ENCODE measurements around the gene FOXJ3. TPM values are rescaled to one million over a fixed set of nuclear protein-coding genes. Genes with fewer than 3 reads are reported as not detected.

FOXJ3 gene
- total RNA-seq, 2 donors from 2014 or later: 89.1 to 93.5 TPM

Other genes starting within 250 kb of the FOXJ3 start
- gene GUCA2B, start 181.8 kb downstream of the FOXJ3 start, total RNA-seq: not detected
- not detected for gene GUCA2A, start 170.5 kb downstream of the FOXJ3 start, total RNA-seq
- under 1 TPM; 0.07 to 0.23 TPM for gene RIMKLA, start 45.6 kb upstream of the FOXJ3 start, total RNA-seq
- gene ZMYND12, start 120.8 kb upstream of the FOXJ3 start, total RNA-seq: 1 to 10 TPM in 1 of 2 donors, under 1 TPM in 1; 0.68 to 1.6 TPM
- 10 to 100 TPM; 42.9 to 45.3 TPM for gene PPCS, start 121.3 kb upstream of the FOXJ3 start, total RNA-seq
- 1 to 10 TPM; 2.9 to 3.9 TPM for gene CCDC30, start 128.1 kb upstream of the FOXJ3 start, total RNA-seq